HG02610 (cell line): Measurements from ENCODE around the gene ARRB1.

Source experiments
- ATAC-seq: cut with Tn5 transposase; IDR thresholded peaks from one replicate; pipeline ENCODE4 v1.9.1; 2021; ENCODE audit warnings: mild to moderate bottlenecking, moderate library complexity; ENCODE audit not compliant: unreplicated experiment

ARRB1 gene

DNA sequence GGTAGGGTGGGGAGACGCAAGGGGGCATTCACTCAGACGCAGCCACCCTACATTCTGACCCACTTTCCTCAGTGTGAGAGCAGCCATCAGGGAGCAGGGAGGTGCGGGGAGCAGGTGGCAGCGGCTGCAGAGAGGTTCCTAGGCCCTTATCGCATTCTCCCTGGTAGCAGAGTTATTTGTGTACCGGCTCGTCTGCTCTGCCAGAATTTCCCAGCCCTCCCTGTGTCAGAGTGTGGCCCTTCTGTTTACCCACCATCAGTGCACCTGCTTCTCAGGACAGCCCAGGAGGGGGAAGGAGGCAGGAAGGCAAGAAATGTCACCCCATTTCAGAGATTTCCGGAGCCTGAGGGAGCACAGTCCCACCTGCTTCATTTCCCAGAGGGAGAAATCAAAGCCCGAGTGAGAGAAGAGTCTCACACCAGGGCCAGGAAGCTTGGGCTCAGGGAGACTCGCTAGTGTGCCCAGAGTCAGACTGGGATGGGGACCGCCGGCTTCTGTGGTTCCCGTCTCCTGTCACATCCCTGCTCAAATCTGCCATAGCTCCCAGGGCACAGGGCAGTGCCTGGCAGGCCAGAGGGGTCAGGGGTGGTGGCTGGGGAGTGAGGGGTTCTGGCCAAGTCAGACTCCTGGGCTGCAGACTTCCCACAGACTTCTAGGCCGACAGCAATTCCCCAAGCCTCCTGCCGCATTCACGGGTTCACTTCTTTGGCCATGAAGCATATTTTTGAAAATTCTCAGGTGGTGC is 49.7 kb downstream of the ARRB1 start:
- no peak for ATAC-seq

DNA sequence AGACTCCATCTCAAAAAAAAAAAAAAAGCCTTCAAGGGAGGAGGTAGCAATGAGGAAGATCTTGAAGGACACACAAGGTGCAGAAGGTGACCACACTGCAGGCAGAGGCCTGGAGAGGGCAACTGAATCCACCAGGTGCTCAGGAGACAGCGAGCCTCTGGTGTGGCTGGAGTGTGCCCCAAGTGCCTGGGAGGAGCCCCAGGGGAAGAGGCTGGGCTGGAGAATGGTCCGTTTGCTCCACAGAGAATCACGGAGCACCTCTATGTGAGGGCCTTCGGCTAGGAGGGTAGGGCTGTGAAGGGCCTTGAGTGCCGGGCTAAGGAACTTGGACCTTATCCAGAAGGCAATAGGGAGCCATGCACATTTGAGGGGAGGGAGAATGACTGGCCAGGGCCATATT is 50.3 kb downstream of the ARRB1 start:
- no peak for ATAC-seq

DNA sequence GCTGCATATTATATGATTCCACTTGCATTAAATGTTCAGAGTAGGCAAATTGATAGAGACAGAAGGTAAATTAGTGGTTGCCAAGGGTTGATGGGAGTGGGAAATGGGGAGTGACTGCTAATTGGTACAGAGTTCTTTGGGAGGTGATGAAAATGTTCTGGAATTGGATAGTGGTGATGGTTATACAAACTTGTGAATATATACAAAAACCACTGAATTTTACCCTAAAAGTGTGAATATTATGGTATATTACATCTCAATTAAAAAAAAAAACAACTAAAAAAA is 52.5 kb downstream of the ARRB1 start:
- no peak for ATAC-seq

DNA sequence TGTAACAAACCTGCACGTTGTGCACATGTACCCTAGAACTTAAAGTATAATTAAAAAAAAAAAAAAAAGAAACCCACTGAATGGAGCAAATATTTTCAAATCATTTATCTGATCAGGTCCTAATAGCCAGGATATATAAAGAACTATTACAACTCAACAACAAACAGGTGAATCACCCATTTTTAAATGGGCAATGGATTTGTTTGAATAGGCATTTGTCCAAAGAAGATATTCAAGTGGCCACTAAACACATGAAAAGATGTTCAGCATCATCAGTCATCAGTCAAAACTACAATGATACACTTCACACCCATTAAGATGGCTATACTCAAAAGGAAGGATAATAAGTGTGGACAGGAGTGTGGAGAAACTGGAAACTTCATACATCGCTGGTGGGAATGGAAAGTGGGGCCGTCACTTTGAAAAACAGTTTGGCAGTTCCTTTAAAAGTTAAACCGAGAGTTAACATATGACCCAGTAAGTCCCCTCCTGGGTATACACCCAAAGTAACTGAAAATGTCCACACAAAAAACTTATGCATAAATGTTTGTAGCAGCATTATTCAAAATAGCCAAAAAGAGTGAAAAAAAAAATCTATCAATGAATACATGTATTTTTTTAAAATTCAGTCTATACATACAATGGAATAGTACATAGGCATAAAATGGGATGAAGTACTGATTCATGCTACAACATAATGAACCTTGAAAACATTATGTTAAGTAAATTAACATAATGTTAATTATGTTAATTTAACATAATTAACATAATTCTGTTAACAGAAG is 53.1 kb downstream of the ARRB1 start:
- no peak for ATAC-seq

DNA sequence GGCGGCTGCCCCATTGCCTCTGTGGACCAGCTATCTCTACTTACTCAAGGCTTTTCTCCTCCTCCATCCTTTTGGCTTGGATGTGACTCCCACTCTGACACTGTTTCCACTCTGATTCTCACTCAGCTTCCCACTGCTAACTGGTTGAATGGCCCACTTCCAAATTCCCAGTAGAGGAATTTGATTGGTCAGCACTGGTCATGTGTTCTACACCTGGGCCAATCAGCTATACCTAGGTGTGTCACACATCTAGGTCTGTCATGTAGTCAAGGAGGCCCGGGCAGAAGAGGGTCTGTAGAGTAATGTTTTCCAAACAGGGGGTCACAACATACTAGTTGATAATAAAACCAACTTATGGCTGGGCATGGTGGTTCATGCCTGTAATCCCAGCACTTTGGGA is 57.6 kb downstream of the ARRB1 start:
- ATAC-seq = no peak

DNA sequence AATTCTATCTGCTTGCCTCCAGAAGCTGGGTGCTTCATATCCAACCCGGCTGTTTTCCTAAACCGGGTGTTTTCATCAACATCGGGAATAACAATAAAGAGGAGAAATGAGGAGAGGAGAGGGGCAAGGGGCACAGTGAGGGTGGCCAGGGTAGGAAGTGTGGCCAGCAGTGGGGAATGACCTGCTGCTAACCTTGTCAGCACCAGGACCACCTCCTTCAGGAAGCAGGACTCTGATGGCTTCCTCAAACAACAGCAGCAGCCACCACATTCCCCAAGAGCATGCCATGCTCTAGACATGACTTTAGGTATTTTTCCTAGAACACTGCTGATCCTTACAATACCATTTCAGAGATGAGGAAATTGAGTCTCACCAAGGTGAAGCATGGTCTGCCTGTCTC is 58.5 kb downstream of the ARRB1 start:
- ATAC-seq = no peak

DNA sequence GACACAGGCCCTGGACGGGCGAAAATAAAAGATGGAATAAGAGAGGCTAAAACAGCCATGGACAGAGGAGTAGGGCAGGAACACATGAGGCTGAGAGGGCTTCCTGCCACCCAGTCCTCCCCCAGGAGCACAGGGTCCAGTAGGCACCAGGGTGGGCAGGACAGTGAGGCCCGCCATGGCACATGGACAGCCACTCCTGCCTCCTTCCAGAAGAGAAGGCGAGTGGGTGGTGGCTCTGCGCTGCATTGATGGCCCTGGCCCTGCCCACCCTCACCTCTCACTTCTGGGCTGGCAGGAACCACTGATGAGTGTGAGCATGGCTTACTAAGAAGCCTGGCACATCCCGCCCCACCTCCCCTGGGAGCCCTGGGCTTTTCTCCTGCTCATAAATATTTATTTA is 59.7 kb downstream of the ARRB1 start:
- no peak for ATAC-seq

DNA sequence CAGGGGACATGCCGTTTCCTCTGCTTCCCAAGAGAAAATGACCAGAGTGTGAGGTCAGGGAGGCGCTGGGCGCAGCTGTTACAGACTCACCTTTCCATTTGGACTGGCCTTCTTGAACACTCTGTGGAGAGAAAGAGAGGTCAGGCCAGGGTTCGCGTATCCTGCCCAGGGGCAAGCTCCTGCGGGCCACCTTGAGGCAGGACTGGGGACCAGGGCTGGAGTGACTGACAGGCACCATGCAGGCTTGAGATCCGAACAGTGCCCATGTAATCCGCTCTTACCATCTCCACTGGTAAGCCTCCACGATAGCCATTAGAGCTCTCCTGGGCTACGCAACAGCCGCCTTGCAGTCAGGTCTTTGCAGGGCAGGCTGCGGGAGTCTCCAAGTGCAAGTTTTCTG is 61.5 kb downstream of the ARRB1 start:
- ATAC-seq = no peak

DNA sequence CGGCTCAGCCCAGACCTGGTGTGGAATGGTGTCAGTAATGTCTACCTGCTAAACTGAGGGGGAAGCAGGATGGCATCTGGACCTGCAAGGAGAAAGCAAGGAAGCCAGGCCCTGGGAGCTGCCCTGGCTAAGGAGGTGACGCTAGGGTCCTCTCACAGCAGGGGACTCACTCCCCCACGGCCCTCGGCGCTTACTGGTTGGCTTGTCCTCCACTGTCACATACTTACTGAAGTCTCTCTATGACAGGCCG is 62.0 kb downstream of the ARRB1 start:
- no peak for ATAC-seq

DNA sequence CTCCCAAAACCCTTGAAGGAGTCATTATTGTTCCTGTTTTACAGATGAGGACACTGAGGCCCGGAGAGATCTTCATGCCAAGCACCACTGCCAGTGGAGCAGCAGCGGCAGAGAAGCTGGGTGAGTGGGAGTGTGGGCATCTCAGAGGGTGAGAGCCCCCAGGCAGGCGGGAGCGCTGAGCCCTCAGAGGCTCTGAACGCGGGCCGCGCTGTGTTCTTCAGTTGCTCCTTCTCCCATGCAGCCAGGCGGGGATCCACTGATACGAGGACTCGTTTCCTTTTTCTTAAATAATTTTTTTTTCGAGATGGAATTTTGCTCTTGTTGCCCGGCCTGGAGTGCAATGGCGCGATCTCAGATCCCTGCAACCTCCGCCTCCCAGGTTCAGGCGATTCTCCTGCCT is 63.9 kb downstream of the ARRB1 start:
- no peak for ATAC-seq

DNA sequence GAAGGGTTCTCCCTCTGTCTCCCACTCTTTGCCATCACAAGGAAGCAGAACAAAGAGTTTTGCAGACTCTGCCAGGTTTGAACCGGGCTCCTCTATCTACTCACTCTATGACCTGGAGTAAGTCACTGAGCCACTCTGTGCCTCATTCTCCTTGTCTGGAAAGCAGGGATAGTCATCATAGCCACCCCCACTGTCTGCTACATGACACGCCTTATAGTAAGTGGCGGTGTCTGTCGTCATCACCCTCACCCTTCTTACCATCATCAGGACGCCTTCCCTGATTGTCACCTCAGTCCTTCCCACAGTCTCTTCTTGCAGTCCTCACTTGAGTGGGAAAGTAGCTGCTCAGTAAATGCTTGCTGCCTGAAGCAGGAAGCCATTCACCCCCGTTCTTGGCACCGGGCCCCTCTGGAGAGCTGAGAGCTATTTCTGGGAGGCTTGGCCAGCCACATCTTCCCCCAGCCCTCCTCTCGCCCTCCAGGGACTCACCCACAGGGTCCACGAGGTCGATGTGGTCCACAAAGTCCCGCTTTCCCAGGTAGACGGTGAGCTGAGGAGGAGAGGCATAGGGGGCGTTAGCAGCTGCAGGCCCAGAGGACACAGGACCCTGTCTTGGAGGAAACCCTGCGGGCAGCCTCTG is 64.5 kb downstream of the ARRB1 start:
- no peak for ATAC-seq

DNA sequence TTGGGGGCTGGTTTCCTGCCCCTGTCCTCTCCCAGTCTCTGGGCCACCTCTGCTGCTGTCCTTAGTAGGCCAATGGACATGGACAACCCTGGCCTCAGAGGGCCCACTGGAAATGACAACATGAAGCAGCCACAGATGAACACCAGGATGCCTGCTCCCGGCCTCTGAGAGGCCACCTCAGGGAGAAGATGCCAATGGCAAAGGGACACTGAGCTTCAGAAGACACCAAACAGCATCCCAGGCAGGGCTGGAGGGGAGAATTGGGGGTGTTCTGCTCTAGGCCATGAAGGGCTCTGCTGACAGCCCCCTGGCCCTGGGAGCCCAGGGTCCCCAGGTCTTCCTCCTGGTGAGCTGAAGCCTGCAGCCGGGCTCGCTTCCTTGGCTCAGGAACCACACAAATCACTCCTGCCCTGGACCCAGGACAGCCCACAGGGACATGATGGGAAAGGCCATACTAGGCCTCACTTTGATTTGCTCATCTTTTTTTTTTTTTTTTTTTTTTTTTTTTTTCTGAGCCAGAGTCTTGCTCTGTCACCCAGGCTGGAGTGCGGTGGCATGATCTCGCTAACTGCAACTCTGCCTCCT is 65.6 kb downstream of the ARRB1 start:
- ATAC-seq = no peak

DNA sequence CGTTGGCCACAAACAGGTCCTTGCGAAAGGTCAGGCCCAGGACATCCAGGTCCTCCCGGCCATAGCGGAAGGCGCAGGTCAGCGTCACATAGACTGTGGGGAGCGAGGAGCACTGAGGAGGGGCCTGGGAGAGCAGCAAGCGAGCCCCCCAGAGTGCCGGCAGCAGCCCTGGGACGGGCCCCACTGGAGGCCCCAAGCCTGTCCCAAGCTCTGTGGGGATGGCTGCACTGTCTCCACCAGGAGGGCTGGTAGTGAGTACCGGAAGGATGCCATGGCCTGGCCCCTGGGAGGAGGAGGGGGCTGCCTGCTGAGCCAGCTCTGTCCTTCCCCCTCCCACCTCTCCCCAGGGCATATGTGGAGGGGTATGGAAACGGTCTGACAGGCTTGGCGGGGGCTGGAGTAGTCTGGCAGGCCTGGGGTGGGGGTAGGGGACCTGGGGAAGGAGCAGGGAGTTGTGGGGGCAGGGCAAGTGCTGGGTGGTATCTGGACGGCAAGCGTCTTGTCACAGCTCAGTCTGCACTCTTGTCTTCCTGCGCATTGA is 68.0 kb downstream of the ARRB1 start:
- ATAC-seq = no peak

DNA sequence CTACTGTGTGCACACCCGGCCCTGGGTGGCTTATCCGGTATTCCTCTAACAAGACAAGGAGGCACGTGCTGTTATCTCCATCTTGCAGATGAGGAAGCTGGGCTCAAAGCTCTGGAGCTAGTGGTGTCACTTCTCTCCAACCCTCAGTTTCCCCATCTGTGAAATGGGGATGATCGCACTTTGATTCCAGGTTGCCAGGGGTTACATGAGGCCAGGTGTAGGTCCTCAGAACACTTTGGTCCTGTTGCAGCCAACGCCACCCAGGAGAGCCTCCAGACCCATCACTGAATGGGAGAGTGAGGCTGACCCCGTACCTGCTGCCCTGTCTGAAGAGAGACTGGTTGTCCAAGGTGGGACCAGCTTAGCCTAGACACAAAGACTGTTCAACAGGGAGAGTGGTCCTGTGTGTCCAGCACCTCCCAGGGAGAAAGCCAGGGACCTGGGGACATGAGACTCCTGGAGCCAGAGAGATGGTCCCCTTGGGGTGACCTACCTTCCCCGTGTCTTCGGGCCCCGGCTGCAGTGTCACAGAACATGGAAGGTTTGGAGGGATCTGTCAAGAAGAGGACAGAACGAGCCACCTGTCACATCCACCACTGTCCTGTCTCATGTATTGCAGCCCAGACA is 69.9 kb downstream of the ARRB1 start:
- no peak for ATAC-seq

DNA sequence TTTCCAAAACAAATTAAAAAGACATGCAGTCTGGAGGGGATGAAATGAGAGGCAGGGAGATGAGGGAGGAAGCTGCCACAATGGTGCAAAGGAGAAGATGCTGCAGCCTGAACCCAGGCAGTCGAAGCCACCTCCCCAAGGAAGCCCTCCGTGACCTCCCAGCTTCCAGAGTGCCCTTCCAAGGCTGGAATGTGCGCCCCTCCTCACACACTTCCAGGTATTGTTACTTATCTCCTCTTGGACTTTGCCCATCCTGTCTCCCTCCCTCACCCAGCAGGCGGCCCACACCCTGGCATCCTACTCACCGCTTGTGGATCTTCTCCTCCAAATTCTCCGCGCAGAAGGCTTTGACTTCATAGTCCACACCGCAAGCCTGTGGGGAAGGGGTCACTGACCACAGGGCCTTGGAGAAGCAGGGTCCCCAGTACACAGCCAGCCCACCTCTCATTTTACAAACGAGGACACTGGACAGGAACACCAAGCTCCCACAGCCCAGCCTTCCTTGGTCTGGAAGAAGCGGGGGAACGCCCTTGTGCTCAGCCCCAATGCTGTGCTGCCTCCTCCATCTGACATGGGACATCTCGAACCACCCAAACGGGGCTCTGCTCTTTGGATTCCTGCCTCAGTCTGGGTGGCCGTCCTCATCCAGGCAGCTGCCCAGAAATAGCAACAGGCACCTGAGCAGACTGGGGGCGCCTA is 70.5 kb downstream of the ARRB1 start:
- no peak for ATAC-seq

DNA sequence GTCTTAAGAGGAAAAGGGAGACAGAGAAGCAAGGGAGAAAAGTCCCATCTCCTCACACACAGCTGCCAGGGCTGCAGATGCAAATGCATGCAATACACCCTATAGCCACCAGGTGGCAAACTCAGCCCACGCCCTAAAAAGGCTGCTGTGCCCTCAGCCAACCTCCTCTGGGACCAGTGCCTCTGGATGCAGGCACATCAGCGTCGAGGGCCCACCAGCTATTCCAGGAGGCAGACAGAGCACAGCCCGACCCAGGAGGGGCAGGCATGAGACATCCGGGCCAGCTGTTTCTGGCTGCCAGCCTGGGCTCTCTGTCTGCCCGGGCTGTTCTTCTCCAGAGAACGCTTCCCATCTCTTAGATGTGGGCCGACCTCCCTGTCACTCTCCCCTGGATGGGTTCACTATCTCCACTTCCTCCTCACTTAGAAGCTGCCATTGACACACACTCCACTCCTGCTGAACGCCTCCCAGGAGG is 71.2 kb downstream of the ARRB1 start:
- no peak for ATAC-seq

DNA sequence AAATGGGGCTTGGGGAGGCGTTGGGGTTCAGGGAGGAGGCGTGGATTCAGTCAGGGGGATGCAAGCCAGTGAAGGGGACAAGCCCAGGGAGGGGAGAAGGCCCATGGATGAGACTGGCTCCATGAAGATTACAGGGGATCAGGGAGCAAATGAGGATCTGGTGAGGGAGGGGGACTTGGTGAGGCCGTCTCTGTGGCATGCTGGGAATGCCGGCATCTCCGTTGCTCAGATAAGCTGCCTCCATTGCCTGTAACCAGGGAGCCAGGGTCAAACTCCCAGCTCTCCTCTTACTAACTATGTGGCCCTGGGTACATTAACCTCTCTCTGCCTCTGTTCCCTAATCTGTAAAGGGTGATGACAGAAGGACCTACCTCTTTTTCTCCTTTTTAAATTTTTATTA is 72.2 kb downstream of the ARRB1 start:
- ATAC-seq = no peak

DNA sequence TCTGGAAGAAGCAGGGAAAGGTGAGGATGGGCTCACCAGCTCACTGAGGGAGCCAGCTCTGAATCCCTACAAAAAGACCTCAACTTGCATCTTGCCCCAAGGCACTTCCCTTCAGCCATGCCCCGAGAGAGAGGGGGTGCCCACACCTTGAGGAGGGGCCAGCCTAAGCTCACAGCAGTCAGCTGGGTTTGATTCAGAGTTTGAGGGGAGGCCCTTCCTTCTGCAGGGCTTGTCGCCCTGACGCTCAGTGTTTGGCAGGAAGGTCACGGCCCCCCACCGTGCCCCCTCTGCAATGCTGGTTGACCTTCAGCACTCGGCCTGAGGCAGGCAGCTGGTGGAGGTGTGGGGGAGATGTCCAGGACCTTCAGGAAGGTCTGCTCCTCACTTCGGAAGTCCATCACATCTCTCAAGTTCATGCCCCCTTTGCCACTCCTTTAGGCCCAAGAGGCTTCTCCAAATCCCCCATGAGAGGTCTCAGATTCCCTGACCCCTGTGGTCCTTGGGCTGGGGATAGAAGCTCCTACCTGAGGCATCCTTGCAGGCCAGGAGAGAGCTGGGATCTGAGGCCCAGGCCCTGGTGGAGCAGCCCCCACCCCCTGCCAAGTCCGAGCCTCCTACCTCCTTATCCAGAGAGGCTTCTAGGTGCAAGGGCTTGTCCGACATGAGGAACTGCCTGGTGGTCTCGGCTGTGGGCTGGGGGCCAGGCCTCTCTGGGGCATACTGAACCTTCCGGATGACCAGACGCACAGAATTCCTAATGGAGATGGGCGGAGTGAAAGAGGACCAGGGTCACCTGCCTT is 73.3 kb downstream of the ARRB1 start:
- ATAC-seq = no peak

DNA sequence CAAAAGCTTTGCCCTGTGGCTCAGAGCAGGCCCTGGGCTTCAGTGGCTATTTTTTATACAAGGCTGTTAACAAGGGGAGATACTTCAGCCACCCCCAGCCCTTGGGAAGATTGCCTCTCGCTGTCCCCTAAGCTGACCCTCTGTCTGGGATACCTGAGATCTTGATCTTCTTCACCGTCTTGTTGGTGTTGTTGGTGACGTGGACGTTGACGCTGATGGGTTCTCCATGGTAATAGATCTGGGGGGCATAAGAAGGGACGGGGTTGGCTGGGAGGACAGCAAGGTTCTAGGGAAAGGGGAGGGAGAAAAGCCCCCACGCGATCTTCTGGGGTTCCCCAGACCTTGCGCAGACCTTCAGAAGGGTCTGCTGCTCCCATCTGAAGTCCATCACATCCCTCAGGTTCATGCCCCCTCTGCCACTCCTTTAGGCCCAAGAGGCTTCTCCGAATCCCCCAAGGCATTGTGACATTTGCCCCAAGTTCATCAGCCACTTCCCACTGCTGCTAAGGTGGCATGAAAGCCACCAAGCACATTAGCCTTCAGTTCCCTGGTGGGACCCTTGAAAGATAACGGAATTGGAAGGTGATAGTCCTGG is 74.2 kb downstream of the ARRB1 start:
- no peak for ATAC-seq

DNA sequence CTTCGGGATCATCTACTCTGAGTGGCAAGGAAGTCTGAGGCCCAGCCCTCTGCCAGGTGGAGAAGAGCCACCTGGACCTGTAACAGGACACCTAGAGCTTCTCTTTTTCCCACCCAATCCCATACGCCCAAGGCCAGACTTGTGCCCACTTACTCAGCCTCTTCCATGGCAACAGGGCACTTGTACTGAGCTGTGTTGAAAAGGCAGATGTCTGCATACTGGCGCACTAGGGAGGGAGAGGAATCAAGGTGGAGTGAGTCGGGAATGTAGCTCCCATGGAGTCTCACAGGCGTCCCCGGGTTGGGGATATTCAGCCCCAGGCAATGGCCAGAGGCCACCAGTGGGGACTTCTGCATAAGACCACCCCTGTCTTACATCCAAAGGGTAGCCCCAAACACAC is 74.8 kb downstream of the ARRB1 start:
- ATAC-seq = no peak
